H1 (cell line): ENCODE results near the gene ZFYVE16. TPM values are rescaled to one million over a fixed set of nuclear protein-coding genes. Genes with fewer than 3 reads are reported as not detected.

ENCODE experiments used
- CTCF ChIA-PET: fragments of 300-600 bp; sonication (Branson Sonifier 250); formaldehyde crosslinking; loops from one replicate; lab custom pipeline; 2021; ENCODE audit not compliant: partially characterized antibody; lab: Charles Lee
- POLR2A ChIA-PET: fragments of 300-600 bp; sonication (Branson Sonifier 250); formaldehyde crosslinking; loops from one replicate; lab custom pipeline; 2021; ENCODE audit warnings: inconsistent platforms; ENCODE audit not compliant: partially characterized antibody; lab: Charles Lee
- DNase-seq, 2 experiments: peaks; one replicate each; pipeline versions ENCODE4 v3.0.0 to v3.0.0-alpha.2; 2010 to 2022; ENCODE audit warnings: low spot score in 2 of 2, low read depth in 1 of 2, mixed read lengths in 1 of 2
- FAIRE-seq: peaks from 2 replicates; lab custom pipeline; 2011; peaks lifted over from hg19 to GRCh38; lab: Jason Lieb, UNC
- H2AFZ ChIP-seq: 2 replicates; pipeline ENCODE4 v1.8.1; 2012; ENCODE audit warnings: low read length, inconsistent platforms
- H2AK5ac ChIP-seq: 2 replicates; pipeline ENCODE4 v1.6.1; 2013; ENCODE audit warnings: low read depth, low read length
- H2BK120ac ChIP-seq: replicated peaks from 2 replicates; pipeline ENCODE3; 2013; ENCODE audit warnings: low read depth, low read length, inconsistent platforms
- H2BK12ac ChIP-seq: 2 replicates; pipeline ENCODE4 v1.6.1; 2013; ENCODE audit warnings: low read depth, low read length
- H2BK15ac ChIP-seq: 2 replicates; pipeline ENCODE4 v1.6.1; 2013; ENCODE audit warnings: low read length
- H2BK20ac ChIP-seq: 2 replicates; pipeline ENCODE4 v1.6.1; 2013; ENCODE audit warnings: low read length
- H2BK5ac ChIP-seq: 2 replicates; pipeline ENCODE4 v1.6.1; 2013; ENCODE audit warnings: low read depth, low read length
- H3K14ac ChIP-seq: 2 replicates; pipeline ENCODE4 v1.6.1; 2013; ENCODE audit warnings: inconsistent platforms; ENCODE audit not compliant: insufficient read length
- H3K18ac ChIP-seq: 2 replicates; pipeline ENCODE4 v1.6.1; 2013; ENCODE audit warnings: low read length; ENCODE audit errors: extremely low read depth
- H3K23ac ChIP-seq: 2 replicates; pipeline ENCODE4 v1.6.1; 2013; ENCODE audit warnings: inconsistent platforms; ENCODE audit not compliant: insufficient read length
- H3K23me2 ChIP-seq: 2 replicates; pipeline ENCODE4 v1.6.1; 2013; ENCODE audit warnings: low read depth, low read length
- H3K27ac ChIP-seq: 2 replicates; pipeline ENCODE4 v1.6.1; 2011; ENCODE audit warnings: low read depth, low read length, inconsistent platforms
- H3K27me3 ChIP-seq, 4 experiments: replicated peaks in 1 of 4; 1 replicate in 1 of 4; 2 replicates in 3 of 4; pipeline versions ENCODE4 v1.6.1 to v1.8.1; 2011 to 2013; ENCODE audit warnings: low read length in 3 of 4, mild to moderate bottlenecking in 3 of 4, inconsistent platforms in 2 of 4, mixed read lengths in 2 of 4, moderate library complexity in 1 of 4; ENCODE audit not compliant: control insufficient read depth in 3 of 4, insufficient read depth in 3 of 4; ENCODE audit errors: extremely low read depth in 1 of 4
- H3K36me3 ChIP-seq, 4 experiments: 2 replicates each; pipeline versions ENCODE4 v1.6.1 to v1.8.1; 2011 to 2013; ENCODE audit warnings: mild to moderate bottlenecking in 4 of 4, low read length in 3 of 4, moderate library complexity in 2 of 4, control low read depth in 1 of 4, inconsistent platforms in 1 of 4; ENCODE audit not compliant: insufficient read depth in 4 of 4, control insufficient read depth in 2 of 4
- H3K4ac ChIP-seq: replicated peaks from 2 replicates; pipeline ENCODE3; 2013; ENCODE audit warnings: low read length, low read depth, mixed read lengths, inconsistent platforms; ENCODE audit not compliant: insufficient read length
- H3K4me1 ChIP-seq, 4 experiments: replicated peaks in 1 of 4; 1 replicate in 1 of 4; 2 replicates in 3 of 4; pipeline versions ENCODE4 v1.6.1 to v1.8.1; 2011 to 2013; ENCODE audit warnings: low read length in 3 of 4, inconsistent platforms in 2 of 4, mixed read lengths in 1 of 4; ENCODE audit not compliant: insufficient read depth in 4 of 4, control insufficient read depth in 3 of 4
- H3K4me2 ChIP-seq, 2 experiments: 2 replicates each; pipeline versions ENCODE4 v1.6.1 to v1.8.1; 2011 to 2013; ENCODE audit warnings: low read depth in 2 of 2, low read length in 2 of 2, control low read depth in 1 of 2, inconsistent platforms in 1 of 2, mild to moderate bottlenecking in 1 of 2; ENCODE audit not compliant: insufficient read depth in 1 of 2
- H3K4me3 ChIP-seq, 4 experiments: fragments of 200-600, 300-600 bp in 1 of 4; sonication (generic), shearing (Covaris generic), sonication (Bioruptor Twin) in 1 of 4; 2 replicates each; pipeline versions ENCODE4 v1.5.1 to v1.8.1; 2011 to 2016; ENCODE audit warnings: low read length in 4 of 4, low read depth in 3 of 4, control low read depth in 2 of 4, inconsistent platforms in 2 of 4, mild to moderate bottlenecking in 2 of 4, mixed read lengths in 1 of 4, moderate library complexity in 1 of 4; ENCODE audit not compliant: insufficient read depth in 2 of 4; ENCODE audit errors: extremely low read depth in 1 of 4
- H3K56ac ChIP-seq: replicated peaks from 2 replicates; pipeline ENCODE3; 2013; ENCODE audit warnings: low read depth, mild to moderate bottlenecking, mixed read lengths, low read length, inconsistent platforms; ENCODE audit not compliant: insufficient read length
- H3K79me1 ChIP-seq: 2 replicates; pipeline ENCODE4 v1.6.1; 2013; ENCODE audit warnings: low read depth, low read length, control low read depth
- H3K79me2 ChIP-seq, 2 experiments: 2 replicates each; pipeline versions ENCODE4 v1.6.1 to v1.8.1; 2012 to 2013; ENCODE audit warnings: low read length in 2 of 2, mild to moderate bottlenecking in 2 of 2, inconsistent platforms in 1 of 2; ENCODE audit not compliant: insufficient read depth in 2 of 2, control insufficient read depth in 1 of 2
- H3K9ac ChIP-seq, 4 experiments: replicated peaks in 1 of 4; 1 replicate in 1 of 4; 2 replicates in 3 of 4; pipeline versions ENCODE4 v1.6.1 to v1.8.1; 2011 to 2013; ENCODE audit warnings: low read depth in 3 of 4, low read length in 3 of 4, control low read depth in 2 of 4, mild to moderate bottlenecking in 2 of 4, moderate library complexity in 2 of 4, inconsistent platforms in 1 of 4; ENCODE audit errors: extremely low read depth in 1 of 4
- H3K9me3 ChIP-seq, 2 experiments: 2 replicates each; pipeline versions ENCODE4 v1.6.1 to v1.8.1; 2012 to 2013; ENCODE audit warnings: mild to moderate bottlenecking in 2 of 2, moderate library complexity in 2 of 2, control low read depth in 1 of 2, inconsistent platforms in 1 of 2, low read depth in 1 of 2, low read length in 1 of 2, mixed read lengths in 1 of 2; ENCODE audit not compliant: insufficient read depth in 2 of 2
- H4K20me1 ChIP-seq, 2 experiments: replicated peaks in 1 of 2; 2 replicates each; pipeline versions ENCODE3 to v1.8.1; 2011 to 2013; ENCODE audit warnings: inconsistent platforms in 2 of 2, low read length in 2 of 2, mild to moderate bottlenecking in 1 of 2; ENCODE audit not compliant: insufficient read depth in 2 of 2, control insufficient read depth in 1 of 2
- H4K5ac ChIP-seq: 2 replicates; pipeline ENCODE4 v1.6.1; 2013; ENCODE audit warnings: low read length, low read depth, mixed read lengths, inconsistent platforms; ENCODE audit not compliant: insufficient read length
- H4K8ac ChIP-seq: 2 replicates; pipeline ENCODE4 v1.8.0; 2013; ENCODE audit warnings: mild to moderate bottlenecking, moderate library complexity, low read length, inconsistent platforms; ENCODE audit not compliant: insufficient read depth; ENCODE audit errors: extremely low read depth
- H4K91ac ChIP-seq: replicated peaks from 2 replicates; pipeline ENCODE3; 2013; ENCODE audit warnings: low read length, mixed read lengths, inconsistent platforms; ENCODE audit not compliant: insufficient read length
- ATF2 ChIP-seq: IDR thresholded peaks from 2 replicates; pipeline ENCODE4 v1.6.1; 2012; ENCODE audit warnings: low read length, inconsistent platforms
- BACH1 ChIP-seq: IDR thresholded peaks from 2 replicates; pipeline ENCODE4 v1.6.1; 2012; ENCODE audit warnings: low read length, improper control_type of control experiment
- CBX8 ChIP-seq: fragments of 300-800, 300-1000 bp; sonication (generic); IDR thresholded peaks from 2 replicates; pipeline ENCODE4 v1.7.1; 2016; ENCODE audit warnings: low read depth, low read length, borderline replicate concordance
- EGR1 ChIP-seq: IDR thresholded peaks from 2 replicates; pipeline ENCODE4 v1.6.1; 2011; ENCODE audit warnings: low read depth, low read length, borderline replicate concordance
- GABPA ChIP-seq: IDR thresholded peaks from 2 replicates; pipeline ENCODE4 v1.6.1; 2011; ENCODE audit warnings: mild to moderate bottlenecking, low read length, moderate library complexity, borderline replicate concordance; ENCODE audit not compliant: insufficient read depth
- KDM1A ChIP-seq: fragments of 200-600, 300-600 bp; sonication (generic); IDR thresholded peaks from 2 replicates; pipeline ENCODE4 v1.7.1; 2016; ENCODE audit warnings: mild to moderate bottlenecking, low read length, borderline replicate concordance
- KDM4A ChIP-seq: IDR thresholded peaks from one replicate; pipeline ENCODE4 v1.7.1; 2012; ENCODE audit warnings: low read depth, mild to moderate bottlenecking, moderate library complexity, low read length, inconsistent platforms; ENCODE audit not compliant: severe bottlenecking
- MAX ChIP-seq: IDR thresholded peaks from 2 replicates; pipeline ENCODE4 v1.6.1; 2012; ENCODE audit warnings: inconsistent platforms
- POLR2AphosphoS5 ChIP-seq: IDR thresholded peaks from 2 replicates; pipeline ENCODE4 v1.6.1; 2011; ENCODE audit warnings: low read depth, low read length
- RBBP5 ChIP-seq: IDR thresholded peaks from 2 replicates; pipeline ENCODE4 v1.7.1; 2012; ENCODE audit warnings: low read depth, mild to moderate bottlenecking, inconsistent platforms, low read length, moderate library complexity, borderline replicate concordance
- SIN3A ChIP-seq, 2 experiments: IDR thresholded peaks in 1 of 2; conservative IDR thresholded peaks in 1 of 2; 2 replicates each; pipeline ENCODE4 v1.6.1; 2011 to 2012; ENCODE audit warnings: low read length in 2 of 2, improper control_type of control experiment in 1 of 2, low read depth in 1 of 2, mild to moderate bottlenecking in 1 of 2
- TAF7 ChIP-seq: optimal IDR thresholded peaks from 2 replicates; pipeline ENCODE3; 2011; ENCODE audit warnings: low read depth, mild to moderate bottlenecking, inconsistent platforms, low read length, moderate library complexity, borderline replicate concordance
- WGBS, 2 experiments: shearing (Covaris generic) in 1 of 2; methylation state at CpG; one replicate each; pipeline versions ENCODE4 v1.1.6 to v1.1.7; 2013 to 2015; ENCODE audit warnings: low lambda C conversion rate in 2 of 2, mixed read lengths in 2 of 2, inconsistent platforms in 1 of 2, low coverage in 1 of 2, missing lambda C conversion rate in 1 of 2; ENCODE audit not compliant: insufficient replicate concordance in 2 of 2, insufficient coverage in 1 of 2, insufficient read length in 1 of 2; ENCODE audit errors: extremely low coverage in 1 of 2, missing lambda C conversion rate in 1 of 2; 5-methylcytosine and 5-hydroxymethylcytosine counted together
- polyA plus RNA-seq, 7 experiments: library from polyadenylated mRNA; depleted of rRNA in 3 of 7; stranded (reverse) in 5 of 7; unstranded in 2 of 7; fragments of >200 nt in 5 of 7; fragments of 200-250 nt in 2 of 7; gene quantifications; 1 replicate in 5 of 7; 2 replicates in 1 of 7; 4 replicates in 1 of 7; pipeline versions ENCODE4 v1.2.1 to v1.2.3, GENCODE V29; 2011 to 2013; ENCODE audit warnings: missing spikeins in 2 of 7, mixed read lengths in 2 of 7
- total RNA-seq: library from RNA; stranded (reverse); fragmentation: NEBNext Ultra II Directional; extraction: Animal tissue kit (Norgen Biotek cat#: 25700); gene quantifications from 2 replicates; pipeline ENCODE4 v1.2.1, GENCODE V29; 2021

Gene ZFYVE16
- total and polyA plus RNA-seq, 2 of the 8 experiments (the other 6 are each of a cell fraction or from before 2014, with no cell fraction given): 3.6 to 24.2 TPM

DNA sequence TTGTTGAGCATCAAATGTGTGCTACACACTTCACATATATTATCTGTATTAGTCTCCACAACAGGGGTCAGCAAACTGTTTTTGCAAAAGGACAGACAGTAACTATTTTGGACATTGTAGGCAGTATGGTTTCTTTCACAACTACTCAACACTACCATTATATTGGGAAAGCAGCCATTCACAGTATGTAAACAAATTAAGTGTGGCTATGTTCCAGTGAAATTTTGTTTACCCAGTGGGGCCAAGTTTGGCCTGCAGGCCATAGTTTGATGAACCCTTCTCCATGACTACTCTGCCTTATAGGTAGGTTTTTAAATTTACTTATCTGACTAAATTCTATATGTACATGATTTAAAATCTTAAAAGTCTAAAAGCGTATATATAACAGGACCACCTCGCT is 67.1 kb downstream of the ZFYVE16 start:
- no peak overlapping the region for H3K4me2 ChIP-seq
- H2BK20ac ChIP-seq: no peak overlapping the region
- H2BK15ac ChIP-seq: no peak overlapping the region
- H4K5ac ChIP-seq: no peak overlapping the region
- no peak overlapping the region for H2AK5ac ChIP-seq
- no peaks in the 10 kb centered on the region for H4K20me1 ChIP-seq
- FAIRE-seq (no peak), DNase-seq (no peak)
- no peak overlapping the region for H3K9ac ChIP-seq
- H3K4ac ChIP-seq: no peak overlapping the region
- no peak overlapping the region for H4K91ac ChIP-seq
- H3K27ac ChIP-seq: no peak overlapping the region
- no peak overlapping the region for H2BK5ac ChIP-seq
- H3K56ac ChIP-seq: no peak overlapping the region
- ChIA-PET POLR2A (no interaction called here), CTCF (no interaction called here)
- H3K23me2 ChIP-seq: no peaks in the 10 kb centered on the region
- no peak overlapping the region for H3K14ac ChIP-seq
- no peaks in the 10 kb centered on the region for H3K79me2 ChIP-seq
- peaks cover 0 to 27% (median 8%) of the 10 kb centered on the region in 4 experiments; a peak in 3 of 8 replicates for H3K36me3 ChIP-seq
- no peak overlapping the region for H2BK120ac ChIP-seq
- peaks cover 0 to 6% (median 0%) of the 10 kb centered on the region in 4 experiments; a peak in 1 of 7 replicates for H3K4me1 ChIP-seq
- no peak overlapping the region for H3K4me3 ChIP-seq
- H4K8ac ChIP-seq: no peak overlapping the region
- no peak overlapping the region for H3K23ac ChIP-seq
- H2BK12ac ChIP-seq: no peak overlapping the region
- H3K79me1 ChIP-seq: no peaks in the 10 kb centered on the region
- H2AFZ ChIP-seq: no peak overlapping the region
- no peak overlapping the region for H3K18ac ChIP-seq
- 100% methylated on average over 2 of the region's 2 CpGs; no CpG with 5 or more reads in 1 of the 2 experiments for WGBS, 2 experiments
- peaks cover 3% of the 10 kb centered on the region in 2 experiments; a peak in 2 of 4 replicates for H3K9me3 ChIP-seq
- no peaks in the 10 kb centered on the region for H3K27me3 ChIP-seq
- no peak for TF ChIP-seq MAX
- TF ChIP-seq CBX8: no peak
- TF ChIP-seq EGR1: no peak
- TF ChIP-seq SIN3A (conservative IDR thresholded peaks at IDR 0.05 in 1 of 2, IDR thresholded peaks at IDR 0.05 in 1 of 2; ENCODE audit: low read depth in 1 of 2, low read length in 2 of 2): no peak
- TF ChIP-seq POLR2AphosphoS5: no peak
- no peak for TF ChIP-seq RBBP5
- no peak for TF ChIP-seq TAF7
- TF ChIP-seq GABPA: no peak
- TF ChIP-seq KDM4A: no peak
- TF ChIP-seq BACH1: no peak
- TF ChIP-seq ATF2: no peak
- no peak for TF ChIP-seq KDM1A
